ENCODE measurements around the gene NEUROG1. TPM values are rescaled to one million over a fixed set of nuclear protein-coding genes. Genes with fewer than 3 reads are reported as not detected.

The NEUROG1 gene
- polyA plus RNA-seq, 1 experiment: not detected

GRCh38 chr5:135565266-135565665, 29.5 kb upstream of the NEUROG1 start:
- peaks cover 6% of the 10 kb centered on the region; the same call in 1 of the 2 replicates for H3K27me3 ChIP-seq (ENCODE audit: control insufficient read depth, insufficient read depth, low read length)
- CTCF ChIA-PET: interaction anchor here (0.6 to 38.0 kb wide), 15 partner anchors 11 to 306 kb away, joined by 3 to 1147 read pairs (median 4); partner anchors contain the start of genes CXCL14, SLC25A48 and TIFAB
- POLR2A ChIA-PET: no interaction called here
- TF ChIP-seq CTCF (IDR thresholded peaks at IDR 0.05; ENCODE audit: insufficient read depth, low read depth, low read length): no peak
- DNase-seq (ENCODE audit: low read depth): no peak
- H3K4me3 ChIP-seq (ENCODE audit: low read depth, low read length): no peak overlapping the region
- no peaks in the 10 kb centered on the region for H3K36me3 ChIP-seq (ENCODE audit: control insufficient read depth, insufficient read depth, low read length)

GRCh38 chr5:135564331-135564730, 28.6 kb upstream of the NEUROG1 start:
- ChIA-PET CTCF (interaction anchor here (14.2 to 38.0 kb wide), 3 partner anchors 13 to 267 kb away, joined by 203 to 1147 read pairs (median 274); partner anchors contain the start of genes SLC25A48 and TIFAB), POLR2A (interaction anchor here (0.6 kb wide), 1 partner anchor 534 kb away, joined by 10 read pairs; no protein-coding TSS in a partner anchor)
- TF ChIP-seq CTCF (IDR thresholded peaks at IDR 0.05; ENCODE audit: insufficient read depth, low read depth, low read length): no peak
- Histone ChIP-seq H3K27me3 (ENCODE audit: control insufficient read depth, insufficient read depth, low read length) (peaks cover 6% of the 10 kb centered on the region; the same call in 1 of the 2 replicates), H3K4me3 (ENCODE audit: low read depth, low read length) (no peak overlapping the region), H3K36me3 (ENCODE audit: control insufficient read depth, insufficient read depth, low read length) (no peaks in the 10 kb centered on the region)
- DNase-seq (ENCODE audit: low read depth): no peak

DNA sequence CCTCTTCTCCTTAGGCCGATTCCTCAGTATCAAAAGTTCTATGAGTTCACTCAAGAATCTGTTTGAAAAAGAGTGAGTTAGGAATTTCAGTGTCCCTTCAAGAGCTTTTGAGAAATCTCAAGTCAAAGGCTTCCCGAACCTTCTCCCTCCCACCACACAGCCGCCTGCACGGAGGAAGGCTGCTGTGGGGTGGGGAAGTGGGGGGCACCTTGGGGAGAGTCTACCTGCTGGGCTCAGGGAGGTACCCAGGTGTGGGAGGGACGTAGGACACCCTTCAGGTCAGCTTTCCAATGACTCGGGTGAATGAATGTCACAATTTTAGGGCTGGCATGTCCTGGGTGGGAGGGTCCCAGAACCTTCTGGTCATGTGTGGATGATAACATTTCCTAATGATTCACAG, 25.5 kb upstream of the NEUROG1 start:
- Histone ChIP-seq H3K4me3 (ENCODE audit: low read depth, low read length) (no peak overlapping the region), H3K27me3 (ENCODE audit: control insufficient read depth, insufficient read depth, low read length) (peaks cover 8% of the 10 kb centered on the region; the same call in 1 of the 2 replicates), H3K36me3 (ENCODE audit: control insufficient read depth, insufficient read depth, low read length) (no peaks in the 10 kb centered on the region)
- ChIA-PET CTCF (interaction anchor here (0.9 to 38.0 kb wide), 25 partner anchors 9 to 652 kb away, joined by 3 to 1147 read pairs (median 4); partner anchors contain the start of genes CXCL14, DCANP1, SLC25A48 and TIFAB), POLR2A (interaction anchor here (0.9 kb wide), 1 partner anchor 269 kb away, joined by 4 read pairs; no protein-coding TSS in a partner anchor)
- no peak for TF ChIP-seq CTCF (IDR thresholded peaks at IDR 0.05; ENCODE audit: insufficient read depth, low read depth, low read length)
- DNase-seq (ENCODE audit: low read depth): no peak

DNA sequence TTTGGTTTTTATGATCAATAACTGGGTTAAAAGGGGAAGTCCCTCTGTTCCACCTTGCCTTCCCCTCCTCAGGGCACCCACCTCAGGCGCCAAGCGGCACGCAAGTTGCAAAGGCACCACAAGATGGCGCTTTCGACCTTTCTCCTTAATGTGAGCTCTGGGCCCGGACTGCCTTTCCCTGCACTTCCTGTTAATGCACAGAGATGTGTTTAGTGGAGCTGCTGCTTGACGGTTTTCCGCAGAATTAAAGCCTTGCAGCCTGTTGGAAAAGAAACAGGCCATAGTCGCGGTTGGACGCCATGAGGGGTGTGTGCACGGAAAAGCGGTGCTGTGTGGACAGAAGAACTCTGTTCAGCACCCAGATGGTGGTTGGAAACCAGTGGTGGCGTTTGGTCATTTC, 25.1 kb upstream of the NEUROG1 start:
- Histone ChIP-seq H3K4me3 (ENCODE audit: low read depth, low read length) (no peak overlapping the region), H3K27me3 (ENCODE audit: control insufficient read depth, insufficient read depth, low read length) (peaks cover 7% of the 10 kb centered on the region; the same call in 1 of the 2 replicates), H3K36me3 (ENCODE audit: control insufficient read depth, insufficient read depth, low read length) (no peaks in the 10 kb centered on the region)
- peak; percentile 92 for TF ChIP-seq CTCF (IDR thresholded peaks at IDR 0.05; ENCODE audit: insufficient read depth, low read depth, low read length)
- POLR2A ChIA-PET: interaction anchor here (0.9 kb wide), 1 partner anchor 270 kb away, joined by 4 read pairs; no protein-coding TSS in a partner anchor
- DNase-seq (ENCODE audit: low read depth): no peak
- CTCF ChIA-PET: interaction anchor here (0.9 to 38.0 kb wide), 25 partner anchors 9 to 653 kb away, joined by 3 to 1147 read pairs (median 4); partner anchors contain the start of genes CXCL14, DCANP1, SLC25A48 and TIFAB

DNA sequence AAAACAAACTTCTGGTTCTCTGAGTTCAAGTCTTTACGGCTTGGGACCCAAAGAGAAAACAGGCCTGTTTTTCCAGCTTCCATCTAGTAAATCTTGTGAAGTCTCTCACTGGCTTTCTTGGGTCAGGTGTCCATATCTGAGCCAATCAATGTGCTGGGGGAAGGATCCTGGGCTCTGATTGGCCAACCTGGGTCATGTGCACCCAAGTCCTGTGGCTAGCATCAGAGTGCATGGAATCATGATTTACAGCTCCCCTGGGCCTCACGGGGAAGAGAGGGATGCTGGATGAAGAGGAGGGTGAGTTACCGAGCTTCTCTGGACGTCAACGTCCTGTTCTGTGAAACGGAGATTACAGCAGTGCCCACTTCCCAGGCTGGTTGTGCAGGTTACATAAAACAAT, 23.6 kb upstream of the NEUROG1 start:
- no peak for TF ChIP-seq CTCF (IDR thresholded peaks at IDR 0.05; ENCODE audit: insufficient read depth, low read depth, low read length)
- Histone ChIP-seq H3K36me3 (ENCODE audit: control insufficient read depth, insufficient read depth, low read length) (no peaks in the 10 kb centered on the region), H3K27me3 (ENCODE audit: control insufficient read depth, insufficient read depth, low read length) (peaks cover 4% of the 10 kb centered on the region; the same call in 1 of the 2 replicates), H3K4me3 (ENCODE audit: low read depth, low read length) (no peak overlapping the region)
- ChIA-PET POLR2A (no interaction called here), CTCF (interaction anchor here (0.5 to 38.0 kb wide), 7 partner anchors 8 to 272 kb away, joined by 3 to 1147 read pairs (median 4); partner anchors contain the start of genes SLC25A48 and TIFAB)
- no peak for DNase-seq (ENCODE audit: low read depth)

Measured in BJ (cell line).